HEK293T (cell line): ENCODE results near the gene C10orf105.

ENCODE experiments used
- CTCF ChIA-PET: fragments of 350-600 bp; formaldehyde crosslinking; extraction: SDS; loops from one replicate; lab custom pipeline; 2021; ENCODE audit warnings: antibody characterized with exemption, inconsistent platforms; lab: Yijun Ruan, JAX
- POLR2A ChIA-PET: fragments of 350-600 bp; formaldehyde crosslinking; extraction: SDS; loops from one replicate; lab custom pipeline; 2020; ENCODE audit warnings: antibody characterized with exemption, inconsistent platforms; lab: Yijun Ruan, JAX
- DNase-seq: peaks from one replicate; pipeline ENCODE4 v3.0.0; 2012; ENCODE audit warnings: mixed read lengths; ENCODE audit errors: extremely low spot score
- ARNT ChIP-seq: fragments of 450-650 bp; IDR thresholded peaks from 2 replicates; pipeline ENCODE4 v1.6.1; 2017; ENCODE audit warnings: mild to moderate bottlenecking
- BHLHE40 ChIP-seq: fragments of 450-650 bp; IDR thresholded peaks from 2 replicates; pipeline ENCODE4 v1.6.1; 2016; ENCODE audit warnings: mild to moderate bottlenecking, moderate library complexity, borderline replicate concordance
- CTBP1 ChIP-seq: fragments of 450-650 bp; IDR thresholded peaks from 2 replicates; pipeline ENCODE4 v1.6.1; 2016; ENCODE audit warnings: borderline replicate concordance
- ELF4 ChIP-seq: fragments of 450-650 bp; IDR thresholded peaks from 2 replicates; pipeline ENCODE4 v1.6.1; 2017; ENCODE audit warnings: antibody characterized with exemption
- FOXA1 ChIP-seq: fragments of 450-650 bp; IDR thresholded peaks from 2 replicates; pipeline ENCODE4 v1.6.1; 2016; ENCODE audit warnings: mild to moderate bottlenecking
- FOXK2 ChIP-seq: fragments of 450-650 bp; IDR thresholded peaks from 2 replicates; pipeline ENCODE4 v1.6.1; 2016; ENCODE audit warnings: mild to moderate bottlenecking
- FOXM1 ChIP-seq: fragments of 450-650 bp; IDR thresholded peaks from 2 replicates; pipeline ENCODE4 v1.6.1; 2017; ENCODE audit warnings: mild to moderate bottlenecking, borderline replicate concordance
- HDGF ChIP-seq: fragments of 450-650 bp; IDR thresholded peaks from 2 replicates; pipeline ENCODE4 v1.6.1; 2017; ENCODE audit warnings: antibody characterized with exemption, borderline replicate concordance
- L3MBTL2 ChIP-seq: fragments of 450-650 bp; conservative IDR thresholded peaks from 2 replicates; pipeline ENCODE4 v1.6.1; 2016; ENCODE audit warnings: mild to moderate bottlenecking
- LEF1 ChIP-seq: fragments of 450-650 bp; IDR thresholded peaks from 2 replicates; pipeline ENCODE4 v1.6.1; 2017; ENCODE audit warnings: mild to moderate bottlenecking, borderline replicate concordance
- NFRKB ChIP-seq: fragments of 450-650 bp; IDR thresholded peaks from 2 replicates; pipeline ENCODE4 v1.6.1; 2016; ENCODE audit warnings: mild to moderate bottlenecking, moderate library complexity
- PKNOX1 ChIP-seq: fragments of 450-650 bp; IDR thresholded peaks from 2 replicates; pipeline ENCODE4 v1.6.1; 2016
- SP1 ChIP-seq: fragments of 450-650 bp; IDR thresholded peaks from 2 replicates; pipeline ENCODE4 v1.6.1; 2017
- SUZ12 ChIP-seq: fragments of 450-650 bp; IDR thresholded peaks from 2 replicates; pipeline ENCODE4 v1.6.1; 2016; ENCODE audit warnings: mild to moderate bottlenecking
- TARDBP ChIP-seq: fragments of 450-650 bp; IDR thresholded peaks from 2 replicates; pipeline ENCODE4 v1.6.1; 2016
- ZNF384 ChIP-seq: fragments of 450-650 bp; IDR thresholded peaks from 2 replicates; pipeline ENCODE4 v1.6.1; 2016

C10orf105 gene

GRCh38 chr10:71727105-71727737 is 7.6 kb upstream of the C10orf105 start:
- TF ChIP-seq L3MBTL2 (no peak), CTBP1 (no peak)
- no peak for DNase-seq
- CTCF ChIA-PET, result no interaction called here
- POLR2A ChIA-PET, result no interaction called here

GRCh38 chr10:71726580-71727104 is 7.1 kb upstream of the C10orf105 start:
- CTCF ChIA-PET, result no interaction called here

GRCh38 chr10:71725998-71726579 is 6.5 kb upstream of the C10orf105 start:
- DNase-seq, result peak; percentile 55
- POLR2A ChIA-PET, result no interaction called here
- CTCF ChIA-PET, result no interaction called here
- TF ChIP-seq FOXK2, result no peak
- TF ChIP-seq FOXA1, result no peak
- no peak for TF ChIP-seq LEF1
- no peak for TF ChIP-seq CTBP1
- no peak for TF ChIP-seq PKNOX1
- TF ChIP-seq L3MBTL2, result no peak
- TF ChIP-seq SUZ12, result no peak
- no peak for TF ChIP-seq NFRKB
- TF ChIP-seq TARDBP, result no peak

More at GRCh38 chr10:71726580-71727104, 7.1 kb upstream of the C10orf105 start:
- no peak for DNase-seq
- POLR2A ChIA-PET, result no interaction called here
- no peak for TF ChIP-seq L3MBTL2
- TF ChIP-seq ELF4, result no peak
- TF ChIP-seq HDGF, result no peak
- no peak for TF ChIP-seq LEF1
- no peak for TF ChIP-seq SP1
- TF ChIP-seq ARNT, result no peak
- TF ChIP-seq BHLHE40, result no peak
- no peak for TF ChIP-seq TARDBP
- TF ChIP-seq FOXA1, result no peak
- no peak for TF ChIP-seq FOXM1
- no peak for TF ChIP-seq CTBP1
- TF ChIP-seq NFRKB, result no peak
- TF ChIP-seq ZNF384, result no peak
- no peak for TF ChIP-seq SUZ12
- TF ChIP-seq PKNOX1, result no peak
- no peak for TF ChIP-seq FOXK2

GRCh38 chr10:71725249-71725648 is 5.7 kb upstream of the C10orf105 start:
- CTCF ChIA-PET, result no interaction called here
- no peak for DNase-seq
- TF ChIP-seq LEF1, result no peak
- no peak for TF ChIP-seq FOXK2
- no peak for TF ChIP-seq SP1
- TF ChIP-seq FOXM1, result no peak
- POLR2A ChIA-PET, result no interaction called here

GRCh38 chr10:71724539-71724938 is 5.0 kb upstream of the C10orf105 start:
- no peak for DNase-seq
- TF ChIP-seq BHLHE40 (no peak), SP1 (no peak), NFRKB (no peak), L3MBTL2 (no peak), ELF4 (no peak), ZNF384 (no peak), FOXM1 (no peak)
- CTCF ChIA-PET, result interaction anchor here (1.7 to 2.0 kb wide), 2 partner anchors 13 to 29 kb away, joined by 5 to 7 read pairs; no protein-coding TSS in a partner anchor
- POLR2A ChIA-PET, result no interaction called here

- DNase-seq, result no peak
- TF ChIP-seq NFRKB (no peak), CTBP1 (no peak), ELF4 (no peak), FOXA1 (no peak), SP1 (no peak), ZNF384 (no peak), FOXM1 (no peak), LEF1 (no peak), PKNOX1 (no peak), SUZ12 (no peak), L3MBTL2 (no peak), FOXK2 (no peak), TARDBP (no peak)
- POLR2A ChIA-PET, result no interaction called here
- CTCF ChIA-PET, result interaction anchor here (1.7 to 2.0 kb wide), 2 partner anchors 12 to 28 kb away, joined by 5 to 7 read pairs; no protein-coding TSS in a partner anchor
Observed at GRCh38 chr10:71723311-71723710, 3.7 kb upstream of the C10orf105 start.
